GM12891 (cell line): ENCODE measurements around the gene TMEM221.

ENCODE experiments used
- PAX5 ChIP-seq: IDR thresholded peaks from 2 replicates; pipeline ENCODE4 v1.6.1; 2011; ENCODE audit warnings: low read length, moderate library complexity, mild to moderate bottlenecking; ENCODE audit not compliant: insufficient read depth, severe bottlenecking
- POLR2A ChIP-seq: IDR thresholded peaks from 2 replicates; pipeline ENCODE4 v1.6.1; 2011; ENCODE audit warnings: low read depth, low read length, control low read depth
- POLR2AphosphoS5 ChIP-seq: IDR thresholded peaks from 2 replicates; pipeline ENCODE4 v1.6.1; 2011; ENCODE audit warnings: low read depth, low read length, control low read depth
- TAF1 ChIP-seq: IDR thresholded peaks from 2 replicates; pipeline ENCODE4 v1.6.1; 2011; ENCODE audit warnings: low read depth, low read length, control low read depth

DNA sequence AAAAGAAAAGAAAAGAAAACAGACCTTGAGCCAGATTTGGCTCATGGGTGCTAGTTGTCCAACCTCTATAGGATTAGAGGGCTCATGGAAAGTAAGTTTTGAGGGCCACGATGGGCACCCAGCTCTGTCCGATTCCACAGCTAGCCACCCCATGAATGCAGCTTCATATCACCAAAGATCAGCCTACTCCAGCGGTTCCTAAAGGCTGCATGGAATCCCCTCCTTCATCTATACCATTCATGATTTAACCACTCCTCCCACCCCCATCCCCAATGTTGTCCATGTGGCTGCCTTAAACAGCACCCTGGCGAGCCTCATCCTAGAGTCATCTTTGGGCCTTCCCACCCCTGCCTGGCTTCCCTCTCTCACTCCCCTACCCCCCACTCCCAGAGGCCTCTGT is 26.5 kb downstream of the TMEM221 start:
- TF ChIP-seq POLR2A (no peak), POLR2AphosphoS5 (no peak), TAF1 (no peak), PAX5 (no peak)
